Subcutaneous abdominal adipose tissue (tissue), 5 donors: ENCODE measurements around the gene SLC34A1.
A peak's percentile ranks its signal among the peaks of the same experiment; 100 is the strongest.

ENCODE experiments used
- H3K27ac ChIP-seq: one replicate; pipeline ENCODE4 v1.7.0; 2013; ENCODE audit warnings: low read depth, mild to moderate bottlenecking, inconsistent platforms, low read length, moderate library complexity
- H3K27me3 ChIP-seq, 5 donors: one replicate each; pipeline ENCODE4 v1.7.0; 2013; ENCODE audit warnings: low read length in 5 of 5, inconsistent platforms in 1 of 5; ENCODE audit not compliant: control insufficient read depth in 5 of 5, insufficient read depth in 4 of 5
- H3K36me3 ChIP-seq, 5 donors: one replicate each; pipeline ENCODE4 v1.7.0; 2013; ENCODE audit warnings: low read length in 5 of 5; ENCODE audit not compliant: control insufficient read depth in 5 of 5, insufficient read depth in 5 of 5
- H3K4me1 ChIP-seq, 5 donors: one replicate each; pipeline ENCODE4 v1.7.0; 2013; ENCODE audit warnings: low read length in 5 of 5, mild to moderate bottlenecking in 3 of 5, moderate library complexity in 1 of 5; ENCODE audit not compliant: control insufficient read depth in 5 of 5, insufficient read depth in 5 of 5
- H3K4me3 ChIP-seq, 5 donors: one replicate each; pipeline ENCODE4 v1.7.0; 2013; ENCODE audit warnings: low read length in 5 of 5, low read depth in 1 of 5
- H3K9ac ChIP-seq, 5 donors: one replicate each; pipeline ENCODE4 v1.7.0; 2013; ENCODE audit warnings: low read length in 5 of 5, mild to moderate bottlenecking in 4 of 5, moderate library complexity in 3 of 5
- H3K9me3 ChIP-seq, 5 donors: one replicate each; pipeline ENCODE4 v1.7.0; 2013; ENCODE audit warnings: low read length in 5 of 5; ENCODE audit not compliant: control insufficient read depth in 5 of 5
- donor health status: healthy.
- donor health status: healthy.
- donor health status: healthy.
- donor health status: healthy.
- donor health status: healthy.

SLC34A1 gene

DNA sequence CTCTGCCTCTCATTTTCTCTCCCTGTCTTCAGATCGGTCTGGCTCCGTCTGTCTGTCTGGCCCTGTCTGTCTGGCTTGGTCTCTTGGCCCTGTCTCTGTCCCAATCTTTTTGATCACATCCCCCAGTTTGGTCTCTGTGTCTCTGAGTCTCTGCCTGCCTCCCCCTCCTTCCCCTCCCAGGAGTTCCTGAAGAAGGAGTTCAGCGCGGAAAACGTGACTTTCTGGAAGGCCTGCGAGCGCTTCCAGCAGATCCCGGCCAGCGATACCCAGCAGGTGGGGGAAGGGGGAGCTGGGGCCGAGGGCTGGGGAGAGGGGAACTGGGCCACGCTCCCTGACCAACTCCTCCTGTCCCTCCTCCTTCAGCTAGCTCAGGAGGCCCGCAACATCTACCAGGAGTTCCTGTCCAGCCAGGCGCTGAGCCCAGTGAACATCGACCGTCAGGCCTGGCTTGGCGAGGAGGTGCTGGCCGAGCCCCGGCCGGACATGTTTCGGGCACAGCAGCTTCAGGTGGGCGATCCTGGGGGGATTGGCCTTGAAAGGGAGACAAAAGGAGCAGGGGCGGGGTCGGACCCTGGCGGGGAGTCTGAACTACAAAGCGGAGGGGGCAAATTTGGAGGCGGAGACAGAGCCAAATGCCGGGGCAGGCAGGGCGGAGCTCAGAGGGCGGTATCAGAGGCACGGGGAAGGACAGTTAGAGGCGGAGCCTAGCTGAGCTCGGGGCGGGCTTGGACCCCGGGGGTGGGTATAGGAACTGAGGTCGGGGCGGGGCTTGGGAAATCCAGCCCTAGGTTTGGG lies 17.5 kb upstream of the SLC34A1 start:
- H3K27ac ChIP-seq, result peak overlapping the region; percentile 65
- no peaks in the 10 kb centered on the region for H3K9me3 ChIP-seq
- peaks cover 0 to 11% (median 2%) of the 10 kb centered on the region in 5 donors for H3K36me3 ChIP-seq
- peak overlapping the region; percentile 46 to 74 (median 63) for H3K4me3 ChIP-seq
- H3K27me3 ChIP-seq, result no peaks in the 10 kb centered on the region
- H3K4me1 ChIP-seq, result peaks cover 0 to 54% (median 39%) of the 10 kb centered on the region in 5 donors
- peak overlapping the region in 4 of 5 donors; percentile 57 to 83 (median 80) for H3K9ac ChIP-seq

DNA sequence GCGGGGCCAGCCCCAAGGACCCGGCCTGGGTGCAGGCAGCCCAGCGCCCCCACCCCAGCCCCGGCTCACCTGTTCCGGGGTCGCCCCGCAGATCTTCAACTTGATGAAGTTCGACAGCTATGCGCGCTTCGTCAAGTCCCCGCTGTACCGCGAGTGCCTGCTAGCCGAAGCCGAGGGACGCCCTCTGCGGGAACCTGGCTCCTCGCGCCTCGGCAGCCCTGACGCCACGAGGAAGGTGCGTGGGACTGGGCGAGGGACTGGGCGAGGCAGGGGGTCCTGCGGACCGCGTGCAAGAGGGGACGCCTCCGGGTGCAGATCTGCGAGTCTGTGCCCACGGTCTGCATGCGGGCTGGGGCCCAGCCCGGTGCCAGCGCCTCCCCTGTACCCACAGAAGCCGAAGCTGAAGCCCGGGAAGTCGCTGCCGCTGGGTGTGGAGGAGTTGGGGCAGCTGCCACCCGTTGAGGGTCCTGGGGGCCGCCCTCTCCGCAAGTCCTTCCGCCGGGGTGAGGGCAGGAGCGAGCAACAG lies 16.8 kb upstream of the SLC34A1 start:
- Histone ChIP-seq H3K27me3 (no peaks in the 10 kb centered on the region), H3K9ac (peak overlapping the region in 1 of 5 donors; percentile 23), H3K9me3 (no peaks in the 10 kb centered on the region), H3K27ac (no peak overlapping the region), H3K4me3 (peak overlapping the region in 4 of 5 donors; percentile 61 to 74 (median 62)), H3K36me3 (peaks cover 0 to 15% (median 5%) of the 10 kb centered on the region in 5 donors), H3K4me1 (peaks cover 0 to 53% (median 45%) of the 10 kb centered on the region in 5 donors)

DNA sequence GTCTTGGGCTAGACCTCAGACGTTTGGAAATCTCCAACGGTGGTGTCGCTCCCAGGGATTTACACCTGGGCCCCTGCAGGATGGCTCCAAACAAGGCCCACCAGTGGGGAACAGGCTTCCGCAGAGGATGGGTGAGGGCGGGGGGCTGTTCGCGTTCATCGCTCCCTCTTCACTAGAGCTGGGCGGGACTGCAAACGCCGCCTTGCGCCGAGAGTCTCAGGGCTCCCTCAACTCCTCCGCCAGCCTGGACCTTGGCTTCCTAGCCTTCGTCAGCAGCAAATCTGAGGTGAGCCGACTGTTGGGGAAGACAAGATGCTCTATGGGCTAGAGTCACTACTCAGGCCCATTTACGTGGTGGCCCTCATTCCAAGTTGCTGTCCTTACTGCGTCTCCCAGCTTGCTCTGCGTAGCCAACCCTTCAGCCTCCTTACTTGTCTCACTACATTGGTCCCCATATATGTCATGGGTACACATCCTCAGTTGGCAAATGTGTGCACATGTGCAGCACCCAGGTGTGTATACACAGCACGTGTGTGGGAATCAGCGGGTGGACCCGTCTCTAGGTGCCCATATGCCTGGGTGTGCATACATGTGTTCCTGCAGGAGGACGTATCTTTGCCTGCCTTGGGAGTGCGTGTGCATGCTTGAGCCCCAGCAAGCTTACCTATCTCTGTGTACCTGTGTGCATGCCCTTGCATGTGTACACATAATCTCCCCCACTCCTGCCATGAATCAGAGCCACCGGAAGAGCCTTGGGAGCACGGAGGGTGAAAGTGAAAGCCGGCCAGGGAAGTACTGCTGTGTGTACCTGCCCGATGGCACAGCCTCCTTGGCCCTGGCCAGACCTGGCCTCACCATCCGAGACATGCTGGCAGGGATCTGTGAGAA lies 16.0 kb upstream of the SLC34A1 start:
- Histone ChIP-seq H3K27ac (no peak overlapping the region), H3K4me3 (no peak overlapping the region), H3K9me3 (no peaks in the 10 kb centered on the region), H3K36me3 (peaks cover 0 to 15% (median 5%) of the 10 kb centered on the region in 5 donors), H3K27me3 (no peaks in the 10 kb centered on the region), H3K9ac (no peak overlapping the region), H3K4me1 (peaks cover 0 to 47% (median 38%) of the 10 kb centered on the region in 5 donors)

DNA sequence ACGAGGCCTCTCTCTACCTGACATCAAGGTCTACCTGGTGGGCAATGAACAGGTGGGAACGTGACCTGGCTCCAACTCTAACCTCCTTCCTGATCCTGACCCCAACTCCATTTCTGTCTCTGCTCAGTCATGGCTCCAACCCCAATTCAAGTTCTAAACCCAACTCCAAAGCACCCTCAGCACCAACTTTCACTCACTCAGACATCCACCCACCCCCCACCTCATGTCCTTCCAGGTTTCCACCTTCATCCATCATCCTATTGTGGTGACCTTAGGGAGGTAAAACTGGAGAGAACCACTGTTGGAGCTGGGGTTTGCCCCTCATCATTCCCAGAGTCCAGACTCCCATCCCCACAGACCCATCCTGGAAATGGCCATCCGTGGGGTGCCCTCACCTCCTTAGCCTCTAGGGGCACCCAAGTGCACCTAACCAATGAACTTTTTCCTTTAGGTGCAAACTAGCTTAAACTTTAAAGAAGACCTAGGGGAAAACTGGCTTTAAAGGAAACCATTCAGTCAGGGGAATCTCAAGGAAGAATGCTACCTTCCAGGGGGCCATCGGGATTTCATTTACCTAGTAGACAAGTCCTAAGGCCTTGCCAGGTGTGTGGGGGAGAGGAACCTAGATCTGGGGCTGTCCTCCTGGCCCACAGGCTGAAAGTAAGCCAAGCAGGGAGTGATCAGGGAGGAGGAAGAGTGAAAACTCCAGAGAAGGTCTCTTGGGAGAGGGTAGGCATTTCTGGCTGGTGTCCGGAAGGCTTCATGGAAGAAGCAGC lies 15.2 kb upstream of the SLC34A1 start:
- Histone ChIP-seq H3K36me3 (peaks cover 0 to 15% (median 5%) of the 10 kb centered on the region in 5 donors), H3K27ac (no peak overlapping the region), H3K4me3 (no peak overlapping the region), H3K4me1 (peaks cover 0 to 42% (median 33%) of the 10 kb centered on the region in 5 donors), H3K9ac (no peak overlapping the region), H3K9me3 (no peaks in the 10 kb centered on the region), H3K27me3 (no peaks in the 10 kb centered on the region)

DNA sequence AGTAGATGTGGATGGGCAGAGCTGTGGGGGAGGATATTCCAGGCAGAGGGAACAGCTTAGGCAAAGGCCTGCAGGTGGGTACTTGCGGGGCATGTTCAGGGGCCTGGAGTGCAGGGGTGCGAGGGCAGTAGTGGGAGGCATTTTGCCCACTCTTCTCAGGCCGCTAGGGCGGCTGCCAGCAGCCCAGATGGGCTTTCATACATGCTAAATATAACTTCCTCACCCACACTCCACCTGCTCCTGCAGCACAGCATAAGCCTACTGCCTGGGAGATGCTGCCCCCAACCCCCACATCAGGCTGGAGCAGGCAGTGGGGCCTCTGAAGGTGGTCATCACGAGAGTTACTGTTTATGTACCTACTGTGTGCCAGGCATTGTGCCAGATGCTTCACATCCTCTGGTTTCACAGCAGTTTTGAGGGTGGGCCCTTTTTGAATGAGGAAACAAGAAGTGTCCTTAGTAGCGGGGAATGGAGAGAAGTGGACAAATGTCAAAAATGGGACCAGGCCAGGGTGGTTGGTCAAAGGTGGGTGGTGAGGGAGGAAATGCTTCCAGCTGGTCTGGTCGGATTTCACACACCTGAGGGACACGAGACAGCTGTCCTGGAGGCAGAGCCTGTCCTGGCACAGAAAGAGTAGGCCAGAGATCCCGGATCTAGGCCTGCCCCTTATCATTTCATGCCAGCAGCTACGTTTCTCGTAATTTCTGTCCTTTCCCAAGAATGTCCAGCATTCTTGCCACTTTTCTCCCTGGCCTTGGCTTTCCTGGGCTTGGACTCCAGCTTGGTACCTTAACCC lies 14.4 kb upstream of the SLC34A1 start:
- H3K4me1 ChIP-seq, result peaks cover 0 to 42% (median 33%) of the 10 kb centered on the region in 5 donors
- no peak overlapping the region for H3K4me3 ChIP-seq
- H3K9ac ChIP-seq, result no peak overlapping the region
- no peaks in the 10 kb centered on the region for H3K27me3 ChIP-seq
- H3K36me3 ChIP-seq, result peaks cover 0 to 15% (median 5%) of the 10 kb centered on the region in 5 donors
- no peaks in the 10 kb centered on the region for H3K9me3 ChIP-seq
- H3K27ac ChIP-seq, result peak overlapping the region; percentile 54

DNA sequence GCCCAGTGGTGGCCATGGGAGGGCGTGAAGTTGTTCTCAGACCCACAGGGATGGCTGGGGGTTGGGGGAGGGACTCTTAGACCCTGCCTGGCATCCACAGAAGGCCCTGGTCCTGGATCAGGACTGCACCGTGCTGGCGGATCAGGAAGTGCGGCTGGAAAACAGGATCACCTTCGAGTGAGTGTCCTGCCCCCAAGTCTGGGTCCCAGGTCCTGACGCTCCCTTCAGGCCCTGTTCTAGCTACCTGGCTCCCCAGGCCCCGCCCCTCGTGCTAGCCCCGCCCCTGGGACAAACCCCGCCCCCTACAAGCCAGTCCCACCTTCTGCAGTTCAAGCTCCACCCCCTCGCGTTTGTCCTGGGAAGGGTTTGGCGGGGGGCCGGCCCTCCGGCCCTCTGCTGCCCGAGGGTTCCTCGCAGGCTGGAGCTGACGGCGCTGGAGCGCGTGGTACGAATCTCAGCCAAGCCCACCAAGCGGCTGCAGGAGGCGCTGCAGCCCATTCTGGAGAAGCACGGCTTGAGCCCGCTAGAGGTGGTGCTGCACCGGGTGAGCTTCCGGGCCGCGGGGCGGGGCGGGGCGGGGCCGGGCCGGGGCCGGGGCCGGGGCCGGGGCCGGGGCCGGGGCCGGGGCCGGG lies 13.6 kb upstream of the SLC34A1 start:
- Histone ChIP-seq H3K4me3 (peak overlapping the region in 4 of 5 donors; percentile 55 to 75 (median 62)), H3K4me1 (peaks cover 0 to 42% (median 33%) of the 10 kb centered on the region in 5 donors), H3K36me3 (peaks cover 0 to 15% (median 5%) of the 10 kb centered on the region in 5 donors), H3K27me3 (no peaks in the 10 kb centered on the region), H3K9ac (no peak overlapping the region), H3K27ac (peak overlapping the region; percentile 54), H3K9me3 (no peaks in the 10 kb centered on the region)

DNA sequence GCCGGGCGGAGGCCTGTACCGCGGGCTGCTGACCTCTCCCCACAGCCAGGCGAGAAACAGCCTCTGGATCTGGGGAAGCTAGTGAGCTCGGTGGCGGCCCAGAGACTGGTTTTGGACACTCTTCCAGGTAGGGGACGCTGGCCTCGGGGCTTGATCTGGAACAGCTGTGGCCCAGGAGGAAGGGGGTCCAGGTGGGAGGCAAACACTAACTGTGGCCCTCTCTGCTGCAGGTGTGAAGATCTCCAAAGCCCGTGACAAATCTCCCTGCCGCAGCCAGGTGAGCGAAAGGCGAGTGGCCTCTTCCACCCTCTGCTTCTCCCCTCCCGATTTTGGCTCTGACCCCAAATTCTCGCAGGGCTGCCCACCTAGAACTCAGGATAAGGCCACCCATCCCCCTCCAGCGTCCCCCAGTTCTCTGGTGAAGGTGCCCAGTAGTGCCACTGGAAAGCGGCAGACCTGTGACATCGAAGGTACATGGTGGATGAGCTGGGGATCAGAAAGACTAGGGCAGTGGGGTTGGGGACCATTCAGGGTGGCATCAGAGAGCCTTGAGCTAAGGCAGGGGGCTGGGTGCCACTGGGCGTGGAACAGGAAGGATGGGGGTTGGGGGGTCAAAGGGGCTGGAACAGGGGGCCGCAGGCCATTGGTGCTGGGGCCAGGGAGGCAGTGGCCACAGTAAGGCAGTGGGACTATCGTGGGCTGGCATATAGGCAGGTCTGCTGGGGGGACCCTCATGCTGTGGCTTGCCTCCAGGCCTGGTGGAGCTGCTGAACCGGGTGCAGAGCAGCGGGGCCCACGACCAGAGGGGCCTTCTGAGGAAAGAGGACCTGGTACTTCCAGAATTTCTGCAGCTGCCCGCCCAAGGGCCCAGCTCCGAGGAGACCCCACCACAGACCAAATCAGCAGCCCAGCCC lies 12.9 kb upstream of the SLC34A1 start:
- Histone ChIP-seq H3K36me3 (peaks cover 0 to 15% (median 5%) of the 10 kb centered on the region in 5 donors), H3K27me3 (no peaks in the 10 kb centered on the region)

More for the DNA sequence above, 12.9 kb upstream of the SLC34A1 start:
- H3K27ac ChIP-seq, result no peak overlapping the region
- no peaks in the 10 kb centered on the region for H3K9me3 ChIP-seq
- H3K9ac ChIP-seq, result peak overlapping the region in 4 of 5 donors; percentile 71 to 84 (median 78)
- H3K4me3 ChIP-seq, result peak overlapping the region; percentile 59 to 82 (median 65)
- peaks cover 0 to 38% (median 30%) of the 10 kb centered on the region in 5 donors for H3K4me1 ChIP-seq
